DOHH2 (cell line): ENCODE results near the gene SDHA.

Source experiments
- CTCF ChIP-seq: fragments of 200-600 bp; sonication (generic); IDR thresholded peaks from one replicate; pipeline ENCODE4 v1.5.1; 2014; ENCODE audit warnings: antibody characterized with exemption, mild to moderate bottlenecking, low read depth, low read length; ENCODE audit not compliant: poor library complexity, severe bottlenecking
- EZH2phosphoT487 ChIP-seq: fragments of 200-600 bp; sonication (generic); IDR thresholded peaks from 2 replicates; pipeline ENCODE4 v1.6.1; 2017; ENCODE audit warnings: borderline replicate concordance, mild to moderate bottlenecking, antibody characterized with exemption, low read length, moderate library complexity, mixed read lengths

- TF ChIP-seq CTCF (no peak), EZH2phosphoT487 (no peak)
Observed at GRCh38 chr5:191949-192690, 26.0 kb upstream of the SDHA start.
